Fibroblast of mammary gland (primary cell): ENCODE data around the gene DIAPH1.

Experiments
- DNase-seq: peaks from one replicate; pipeline ENCODE4 v3.0.0-alpha.2; 2010; ENCODE audit warnings: low read depth
- H3K4me3 ChIP-seq: 2 replicates; pipeline ENCODE4 v1.5.1; 2011; ENCODE audit warnings: low read depth, mild to moderate bottlenecking, low read length, moderate library complexity; ENCODE audit not compliant: control insufficient read depth
- CTCF ChIP-seq: conservative IDR thresholded peaks from 2 replicates; pipeline ENCODE4 v1.5.1; 2011; ENCODE audit warnings: low read depth, low read length, inconsistent platforms; ENCODE audit not compliant: control insufficient read depth, insufficient read depth

The DIAPH1 gene

GRCh38 chr5:141486091-141486490 lies 132.7 kb downstream of the DIAPH1 start:
- no peak overlapping the region for H3K4me3 ChIP-seq
- TF ChIP-seq CTCF, result no peak
- DNase-seq, result no peak

GRCh38 chr5:141485321-141486055 lies 133.3 kb downstream of the DIAPH1 start:
- peak overlapping the region; percentile 22 for H3K4me3 ChIP-seq
- TF ChIP-seq CTCF, result no peak
- DNase-seq, result no peak

GRCh38 chr5:141484641-141485311 lies 134.0 kb downstream of the DIAPH1 start, which contains the start of gene PCDHGC4:
PCDHGC4 (plus strand) TSS chr5:141485030; CDS start chr5:141485174, 144 bp downstream.
- TF ChIP-seq CTCF, result no peak
- DNase-seq, result no peak
- peak within 1 kb of the TSS; percentile 22 for H3K4me3 ChIP-seq

GRCh38 chr5:141484310-141484640 lies 134.5 kb downstream of the DIAPH1 start:
- TF ChIP-seq CTCF, result no peak
- DNase-seq, result no peak
- peak overlapping the region; percentile 22 for H3K4me3 ChIP-seq

GRCh38 chr5:141483902-141484301 lies 134.9 kb downstream of the DIAPH1 start:
- no peak for DNase-seq
- H3K4me3 ChIP-seq, result no peak overlapping the region
- TF ChIP-seq CTCF, result no peak

GRCh38 chr5:141479776-141480175 lies 139.0 kb downstream of the DIAPH1 start:
- no peak overlapping the region for H3K4me3 ChIP-seq
- TF ChIP-seq CTCF, result no peak
- DNase-seq, result peak; percentile 51
